ENCODE results near the gene MZB1.

DNA sequence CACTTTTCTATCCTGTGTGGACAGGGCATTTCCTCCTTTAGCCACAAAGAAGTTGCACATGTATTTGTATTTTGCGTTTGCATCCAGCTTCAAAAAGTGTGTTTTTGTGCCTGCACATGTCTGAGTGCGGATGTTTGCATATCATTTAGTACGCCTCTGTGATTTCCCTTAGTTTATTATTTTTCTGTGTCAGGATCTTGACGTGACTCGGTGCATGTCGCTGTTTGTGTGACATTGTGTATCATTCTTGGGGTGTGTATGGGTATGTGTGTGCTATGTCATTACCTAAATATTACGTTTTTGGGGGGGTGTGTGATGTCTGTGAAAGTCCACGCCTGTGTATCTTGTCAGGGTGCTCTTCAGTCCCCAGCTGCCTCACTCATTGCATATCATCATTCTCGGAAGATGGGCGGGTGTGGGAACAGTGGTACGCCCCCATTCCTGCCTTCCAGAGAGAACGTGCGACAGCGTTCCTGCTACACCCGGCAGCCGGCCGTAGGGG, 48.5 kb downstream of the MZB1 start:
- TF ChIP-seq, protein P1, sequence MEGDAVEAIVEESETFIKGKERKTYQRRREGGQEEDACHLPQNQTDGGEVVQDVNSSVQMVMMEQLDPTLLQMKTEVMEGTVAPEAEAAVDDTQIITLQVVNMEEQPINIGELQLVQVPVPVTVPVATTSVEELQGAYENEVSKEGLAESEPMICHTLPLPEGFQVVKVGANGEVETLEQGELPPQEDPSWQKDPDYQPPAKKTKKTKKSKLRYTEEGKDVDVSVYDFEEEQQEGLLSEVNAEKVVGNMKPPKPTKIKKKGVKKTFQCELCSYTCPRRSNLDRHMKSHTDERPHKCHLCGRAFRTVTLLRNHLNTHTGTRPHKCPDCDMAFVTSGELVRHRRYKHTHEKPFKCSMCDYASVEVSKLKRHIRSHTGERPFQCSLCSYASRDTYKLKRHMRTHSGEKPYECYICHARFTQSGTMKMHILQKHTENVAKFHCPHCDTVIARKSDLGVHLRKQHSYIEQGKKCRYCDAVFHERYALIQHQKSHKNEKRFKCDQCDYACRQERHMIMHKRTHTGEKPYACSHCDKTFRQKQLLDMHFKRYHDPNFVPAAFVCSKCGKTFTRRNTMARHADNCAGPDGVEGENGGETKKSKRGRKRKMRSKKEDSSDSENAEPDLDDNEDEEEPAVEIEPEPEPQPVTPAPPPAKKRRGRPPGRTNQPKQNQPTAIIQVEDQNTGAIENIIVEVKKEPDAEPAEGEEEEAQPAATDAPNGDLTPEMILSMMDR (conservative IDR thresholded peaks at IDR 0.05 in 1 of 2, IDR thresholded peaks at IDR 0.05 in 1 of 2; ENCODE audit: low read depth in 1 of 2, low read length in 2 of 2) = no peak
- TF ChIP-seq EZH2 (IDR thresholded peaks at IDR 0.05; ENCODE audit: low read length, missing control alignments) = no peak

Measured in fibroblast of lung (primary cell).